ENCODE measurements around the gene KRTAP19-8. TPM values are rescaled to one million over a fixed set of nuclear protein-coding genes. Genes with fewer than 3 reads are reported as not detected.

The KRTAP19-8 gene
- total and polyA plus RNA-seq, 4 donors: not detected

DNA sequence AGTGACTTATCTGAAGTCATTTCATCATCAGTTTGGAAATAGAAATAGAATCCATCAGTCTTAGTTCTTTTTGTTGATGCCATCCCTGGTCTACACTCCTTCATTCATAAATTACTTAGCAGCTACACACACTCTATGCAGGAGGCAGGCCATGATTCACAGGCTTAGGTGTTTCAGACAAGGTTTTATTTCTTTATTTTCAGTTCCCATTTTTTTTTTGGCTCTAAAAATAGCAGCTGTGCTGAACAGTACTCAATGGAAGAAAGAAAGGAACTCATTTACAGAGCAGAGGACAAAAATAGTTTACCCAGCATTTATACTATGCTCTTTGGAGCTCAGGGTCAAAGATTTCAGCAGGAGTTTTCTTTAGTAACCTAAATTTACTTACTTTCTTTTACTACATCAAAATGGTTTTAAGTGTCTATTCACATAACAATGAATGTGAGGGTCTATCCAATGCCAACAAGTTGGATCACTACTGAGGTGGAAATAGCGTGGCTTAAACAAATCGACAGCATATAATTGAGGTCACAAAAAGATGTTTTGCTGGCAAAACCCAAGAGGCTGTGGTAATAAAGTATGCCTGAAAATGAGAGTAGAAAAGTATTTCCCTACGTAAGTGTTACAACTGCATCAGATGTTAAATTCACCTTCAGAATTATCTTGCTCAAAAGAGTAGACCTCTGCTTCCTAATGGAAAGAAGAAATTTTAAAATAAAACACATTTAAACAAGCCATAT lies 7.7 kb downstream of the KRTAP19-8 start:
- Histone ChIP-seq H3K9ac (ENCODE audit: low read depth in 1 of 2, low read length in 2 of 2) (no peak overlapping the region), H3K4me3 (ENCODE audit: low read depth in 1 of 3, low read length in 3 of 3) (no peak overlapping the region), H3K9me3 (ENCODE audit: control insufficient read depth in 4 of 4, low read length in 3 of 4) (no peaks in the 10 kb centered on the region), H3K4me1 (ENCODE audit: control insufficient read depth in 4 of 4, insufficient read depth in 4 of 4, low read length in 3 of 4) (peaks cover 0 to 1% (median 0%) of the 10 kb centered on the region in 4 donors), H3K27me3 (ENCODE audit: control insufficient read depth in 4 of 4, insufficient read depth in 4 of 4, low read length in 3 of 4) (no peaks in the 10 kb centered on the region), H3K27ac (ENCODE audit: low read depth in 1 of 2, low read length in 2 of 2) (no peak overlapping the region), H3K36me3 (ENCODE audit: control insufficient read depth in 4 of 4, insufficient read depth in 3 of 4, low read depth in 1 of 4, low read length in 3 of 4) (no peaks in the 10 kb centered on the region)
- no peak for DNase-seq (ENCODE audit: low spot score)
- no peak for TF ChIP-seq SP1 (IDR thresholded peaks at IDR 0.05)
- WGBS: 86% methylated on average over 3 of the region's 3 CpGs

DNA sequence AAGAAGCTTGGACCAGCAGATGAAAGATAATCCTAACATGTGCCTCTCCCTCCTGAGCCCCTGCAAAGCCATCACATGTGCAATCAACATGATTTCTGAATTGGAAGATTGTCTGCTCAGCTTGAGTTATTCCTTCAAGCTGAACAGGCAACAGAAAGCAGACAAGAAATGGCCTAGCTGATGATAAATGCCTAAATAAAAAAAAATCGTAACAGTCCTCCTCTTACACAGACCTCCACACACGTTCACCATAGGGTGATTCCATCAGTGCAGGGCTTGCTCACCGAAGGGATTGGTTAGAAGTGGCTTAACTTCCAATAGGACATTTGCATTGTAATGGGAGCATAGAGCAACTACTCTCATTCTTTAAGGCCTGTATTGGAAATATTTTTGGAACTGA lies 14.6 kb downstream of the KRTAP19-8 start:
- H3K4me3 ChIP-seq (ENCODE audit: low read depth in 1 of 3, low read length in 3 of 3): no peak overlapping the region
- H3K27ac ChIP-seq (ENCODE audit: low read depth in 1 of 2, low read length in 2 of 2): no peak overlapping the region
- 65% methylated on average over 3 of the region's 3 CpGs for WGBS
- no peaks in the 10 kb centered on the region for H3K9me3 ChIP-seq (ENCODE audit: control insufficient read depth in 4 of 4, low read length in 3 of 4)
- no peaks in the 10 kb centered on the region for H3K27me3 ChIP-seq (ENCODE audit: control insufficient read depth in 4 of 4, insufficient read depth in 4 of 4, low read length in 3 of 4)
- no peaks in the 10 kb centered on the region for H3K4me1 ChIP-seq (ENCODE audit: control insufficient read depth in 4 of 4, insufficient read depth in 4 of 4, low read length in 3 of 4)
- H3K36me3 ChIP-seq (ENCODE audit: control insufficient read depth in 4 of 4, insufficient read depth in 3 of 4, low read depth in 1 of 4, low read length in 3 of 4): no peaks in the 10 kb centered on the region
- TF ChIP-seq, protein P1, sequence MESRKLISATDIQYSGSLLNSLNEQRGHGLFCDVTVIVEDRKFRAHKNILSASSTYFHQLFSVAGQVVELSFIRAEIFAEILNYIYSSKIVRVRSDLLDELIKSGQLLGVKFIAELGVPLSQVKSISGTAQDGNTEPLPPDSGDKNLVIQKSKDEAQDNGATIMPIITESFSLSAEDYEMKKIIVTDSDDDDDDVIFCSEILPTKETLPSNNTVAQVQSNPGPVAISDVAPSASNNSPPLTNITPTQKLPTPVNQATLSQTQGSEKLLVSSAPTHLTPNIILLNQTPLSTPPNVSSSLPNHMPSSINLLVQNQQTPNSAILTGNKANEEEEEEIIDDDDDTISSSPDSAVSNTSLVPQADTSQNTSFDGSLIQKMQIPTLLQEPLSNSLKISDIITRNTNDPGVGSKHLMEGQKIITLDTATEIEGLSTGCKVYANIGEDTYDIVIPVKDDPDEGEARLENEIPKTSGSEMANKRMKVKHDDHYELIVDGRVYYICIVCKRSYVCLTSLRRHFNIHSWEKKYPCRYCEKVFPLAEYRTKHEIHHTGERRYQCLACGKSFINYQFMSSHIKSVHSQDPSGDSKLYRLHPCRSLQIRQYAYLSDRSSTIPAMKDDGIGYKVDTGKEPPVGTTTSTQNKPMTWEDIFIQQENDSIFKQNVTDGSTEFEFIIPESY (IDR thresholded peaks at IDR 0.05): no peak
- TF ChIP-seq HNF4G (IDR thresholded peaks at IDR 0.05) (no peak), RXRA (IDR thresholded peaks at IDR 0.05) (no peak), JUND (IDR thresholded peaks at IDR 0.05) (no peak), YY1 (IDR thresholded peaks at IDR 0.05) (no peak), ATF3 (IDR thresholded peaks at IDR 0.05) (no peak), GABPA (IDR thresholded peaks at IDR 0.05 in 1 of 2, conservative IDR thresholded peaks at IDR 0.05 in 1 of 2) (no peak), RAD21 (IDR thresholded peaks at IDR 0.05) (no peak), HNF4A (conservative IDR thresholded peaks at IDR 0.05) (no peak), TAF1 (conservative IDR thresholded peaks at IDR 0.05) (no peak), FOXA2 (IDR thresholded peaks at IDR 0.05) (no peak), FOXA1 (IDR thresholded peaks at IDR 0.05) (no peak), CTCF (IDR thresholded peaks at IDR 0.05; ENCODE audit: low read depth, low read length, missing input control) (no peak), NR2F2 (IDR thresholded peaks at IDR 0.05) (no peak), EGR1 (IDR thresholded peaks at IDR 0.05; ENCODE audit: low read depth in 2 of 2) (no peak), REST (IDR thresholded peaks at IDR 0.05) (no peak), SP1 (IDR thresholded peaks at IDR 0.05) (no peak)
- TF ChIP-seq, protein P2, sequence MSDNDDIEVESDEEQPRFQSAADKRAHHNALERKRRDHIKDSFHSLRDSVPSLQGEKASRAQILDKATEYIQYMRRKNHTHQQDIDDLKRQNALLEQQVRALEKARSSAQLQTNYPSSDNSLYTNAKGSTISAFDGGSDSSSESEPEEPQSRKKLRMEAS (IDR thresholded peaks at IDR 0.05): no peak
- no peak overlapping the region for H3K9ac ChIP-seq (ENCODE audit: low read depth in 1 of 2, low read length in 2 of 2)
- DNase-seq (ENCODE audit: low spot score): no peak
